ENCODE results near the gene ANKRD16. TPM values are rescaled to one million over a fixed set of nuclear protein-coding genes. Genes with fewer than 3 reads are reported as not detected.

The ANKRD16 gene
- total RNA-seq, 6 donors from 2014 or later = 4.3 to 27.2 (median 7.5) TPM

DNA sequence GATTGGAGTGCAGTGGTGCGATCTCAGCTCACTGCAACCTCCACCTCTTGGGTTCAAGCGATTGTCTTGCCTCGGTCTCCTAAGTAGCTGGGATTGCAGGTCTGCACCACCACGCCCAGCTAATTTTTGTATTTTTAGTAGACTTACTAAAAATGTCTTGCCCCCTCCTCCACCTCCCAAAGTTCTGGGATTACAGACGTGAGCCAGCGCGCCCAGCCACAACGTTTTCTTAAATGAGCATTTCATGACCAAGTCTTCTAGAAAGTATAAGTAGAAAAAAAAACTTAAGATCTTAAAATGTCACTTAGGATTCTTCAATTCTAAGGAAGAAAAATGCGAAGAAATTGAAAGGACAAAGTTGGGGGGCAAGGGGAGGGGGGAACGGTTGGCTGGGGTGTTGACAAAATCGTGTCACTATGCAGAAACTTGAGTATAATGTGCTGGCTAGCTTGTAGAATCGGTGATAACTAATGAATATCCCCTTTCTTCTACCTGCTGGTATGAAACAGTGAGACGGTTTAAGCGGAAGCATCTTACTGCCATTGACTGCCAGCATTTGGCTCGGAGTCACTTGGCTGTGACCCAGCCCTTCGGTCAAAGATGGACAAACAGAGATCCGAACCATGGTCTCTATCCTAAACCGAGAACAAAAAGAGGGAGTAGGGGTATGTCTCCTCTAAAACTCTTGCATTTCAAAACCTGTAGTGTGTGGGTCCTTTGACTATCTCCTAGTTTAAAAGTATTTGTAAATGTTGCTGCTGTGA is 13.0 kb upstream of the ANKRD16 start:
- WGBS, 2 donors = 91 to 92% methylated on average over 18 of the region's 18 CpGs
- TF ChIP-seq EP300 (IDR thresholded peaks at IDR 0.05) = no peak
- H3K4me3 ChIP-seq = no peak overlapping the region
- no peak overlapping the region for H3K27ac ChIP-seq
- ATAC-seq (ENCODE audit: low FRiP score in 2 of 2) = no peak
- peaks cover 0 to 11% (median 9%) of the 10 kb centered on the region in 4 donors for H3K36me3 ChIP-seq
- peaks cover 0 to 7% (median 2%) of the 10 kb centered on the region in 4 donors for H3K4me1 ChIP-seq
- DNase-seq = no peak
- H3K9me3 ChIP-seq = peaks cover 0 to 4% (median 2%) of the 10 kb centered on the region in 4 donors
- H3K27me3 ChIP-seq = no peaks in the 10 kb centered on the region

DNA sequence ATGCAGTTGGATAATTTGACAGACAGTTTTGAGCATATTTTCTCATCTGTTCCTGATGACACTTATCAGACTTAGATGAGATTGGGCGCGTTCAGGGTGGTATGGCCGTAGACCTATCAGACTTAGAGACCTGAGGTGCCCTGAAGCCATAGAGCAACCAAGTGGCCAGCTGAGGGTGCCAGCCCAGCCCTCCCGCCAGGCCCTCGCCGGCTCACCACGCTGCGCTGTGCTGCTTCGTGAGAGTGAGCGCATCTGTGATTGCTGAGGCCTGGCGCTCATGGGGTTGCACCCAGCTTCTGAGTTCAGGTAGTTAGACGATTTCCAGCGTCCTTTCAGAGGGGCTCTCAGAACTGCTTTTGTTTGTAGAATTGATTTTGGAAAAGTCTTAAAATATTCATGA is 10.6 kb upstream of the ANKRD16 start:
- H3K4me1 ChIP-seq = no peaks in the 10 kb centered on the region
- ATAC-seq (ENCODE audit: low FRiP score in 2 of 2) = no peak
- H3K27ac ChIP-seq = no peak overlapping the region
- WGBS, 2 donors = 93 to 96% methylated on average over 13 of the region's 13 CpGs
- no peak overlapping the region for H3K4me3 ChIP-seq
- no peak for TF ChIP-seq POLR2A (IDR thresholded peaks at IDR 0.05)
- no peak for TF ChIP-seq EP300 (IDR thresholded peaks at IDR 0.05)
- no peak for TF ChIP-seq POLR2AphosphoS5 (IDR thresholded peaks at IDR 0.05)
- TF ChIP-seq, protein P1, sequence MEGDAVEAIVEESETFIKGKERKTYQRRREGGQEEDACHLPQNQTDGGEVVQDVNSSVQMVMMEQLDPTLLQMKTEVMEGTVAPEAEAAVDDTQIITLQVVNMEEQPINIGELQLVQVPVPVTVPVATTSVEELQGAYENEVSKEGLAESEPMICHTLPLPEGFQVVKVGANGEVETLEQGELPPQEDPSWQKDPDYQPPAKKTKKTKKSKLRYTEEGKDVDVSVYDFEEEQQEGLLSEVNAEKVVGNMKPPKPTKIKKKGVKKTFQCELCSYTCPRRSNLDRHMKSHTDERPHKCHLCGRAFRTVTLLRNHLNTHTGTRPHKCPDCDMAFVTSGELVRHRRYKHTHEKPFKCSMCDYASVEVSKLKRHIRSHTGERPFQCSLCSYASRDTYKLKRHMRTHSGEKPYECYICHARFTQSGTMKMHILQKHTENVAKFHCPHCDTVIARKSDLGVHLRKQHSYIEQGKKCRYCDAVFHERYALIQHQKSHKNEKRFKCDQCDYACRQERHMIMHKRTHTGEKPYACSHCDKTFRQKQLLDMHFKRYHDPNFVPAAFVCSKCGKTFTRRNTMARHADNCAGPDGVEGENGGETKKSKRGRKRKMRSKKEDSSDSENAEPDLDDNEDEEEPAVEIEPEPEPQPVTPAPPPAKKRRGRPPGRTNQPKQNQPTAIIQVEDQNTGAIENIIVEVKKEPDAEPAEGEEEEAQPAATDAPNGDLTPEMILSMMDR (IDR thresholded peaks at IDR 0.05) = no peak
- DNase-seq = peak in 1 of 2 donors; percentile 61
- no peaks in the 10 kb centered on the region for H3K27me3 ChIP-seq
- peaks cover 0 to 4% (median 2%) of the 10 kb centered on the region in 4 donors for H3K9me3 ChIP-seq
- peaks cover 0 to 19% (median 8%) of the 10 kb centered on the region in 4 donors for H3K36me3 ChIP-seq

DNA sequence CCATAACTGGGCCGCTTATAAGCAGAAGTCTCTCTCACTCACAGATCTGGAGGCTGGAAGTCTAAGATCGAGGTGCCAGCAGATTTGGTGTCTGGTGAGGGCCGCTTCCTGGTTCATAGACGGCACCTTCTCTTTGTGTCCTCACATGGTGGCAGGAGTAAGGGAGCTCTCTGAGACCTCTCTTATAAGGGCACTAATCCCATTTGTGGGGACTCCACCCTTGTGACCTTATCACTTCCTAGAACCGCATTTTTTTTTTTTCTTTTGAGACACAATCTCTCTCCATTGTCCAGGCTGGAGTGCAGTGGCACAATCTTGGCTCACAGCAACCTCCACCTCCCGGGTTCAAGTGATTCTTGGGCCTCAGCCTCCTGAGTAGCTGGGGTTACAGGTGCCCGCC is 8.5 kb upstream of the ANKRD16 start:
- TF ChIP-seq POLR2AphosphoS5 (IDR thresholded peaks at IDR 0.05) (no peak), POLR2A (IDR thresholded peaks at IDR 0.05) (no peak), EP300 (IDR thresholded peaks at IDR 0.05) (no peak)
- TF ChIP-seq, protein P1 (IDR thresholded peaks at IDR 0.05) = no peak
- Histone ChIP-seq H3K4me1 (peaks cover 3 to 15% (median 8%) of the 10 kb centered on the region in 4 donors), H3K27ac (no peak overlapping the region), H3K27me3 (no peaks in the 10 kb centered on the region), H3K4me3 (no peak overlapping the region), H3K36me3 (peaks cover 0 to 34% (median 10%) of the 10 kb centered on the region in 4 donors), H3K9me3 (peaks cover 0 to 4% (median 2%) of the 10 kb centered on the region in 4 donors)
- WGBS, 2 donors = 97% methylated on average over 7 of the region's 7 CpGs
- DNase-seq = no peak
- no peak for ATAC-seq (ENCODE audit: low FRiP score in 2 of 2)

DNA sequence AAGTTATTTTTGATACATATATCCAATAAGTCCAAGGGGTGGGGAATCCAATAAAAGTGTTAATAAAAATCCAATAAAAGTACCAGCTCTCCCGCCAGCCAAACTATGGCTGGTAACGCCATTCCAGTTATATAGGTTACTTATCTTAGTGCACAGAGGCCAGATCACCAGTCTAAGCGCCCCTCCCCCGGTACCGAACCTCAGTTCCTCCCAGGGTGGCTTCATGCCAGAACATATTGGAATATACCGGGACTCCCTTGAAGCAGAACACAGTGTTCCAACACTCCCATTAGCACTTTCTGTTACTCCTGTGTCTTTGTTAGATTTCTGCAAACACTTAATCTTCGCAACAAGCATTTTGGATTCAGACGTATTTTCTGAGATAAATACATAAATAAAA is 7.8 kb upstream of the ANKRD16 start:
- DNase-seq = no peak
- H3K9me3 ChIP-seq = peaks cover 0 to 4% (median 2%) of the 10 kb centered on the region in 4 donors
- WGBS, 2 donors = 91 to 94% methylated on average over 8 of the region's 8 CpGs
- TF ChIP-seq POLR2AphosphoS5 (IDR thresholded peaks at IDR 0.05) (no peak), EP300 (IDR thresholded peaks at IDR 0.05) (no peak), POLR2A (IDR thresholded peaks at IDR 0.05) (no peak)
- TF ChIP-seq, protein P1 (IDR thresholded peaks at IDR 0.05) = no peak
- peaks cover 0 to 34% (median 10%) of the 10 kb centered on the region in 4 donors for H3K36me3 ChIP-seq
- no peak for ATAC-seq (ENCODE audit: low FRiP score in 2 of 2)
- peaks cover 3 to 21% (median 11%) of the 10 kb centered on the region in 4 donors for H3K4me1 ChIP-seq
- no peaks in the 10 kb centered on the region for H3K27me3 ChIP-seq
- no peak overlapping the region for H3K27ac ChIP-seq
- no peak overlapping the region for H3K4me3 ChIP-seq

DNA sequence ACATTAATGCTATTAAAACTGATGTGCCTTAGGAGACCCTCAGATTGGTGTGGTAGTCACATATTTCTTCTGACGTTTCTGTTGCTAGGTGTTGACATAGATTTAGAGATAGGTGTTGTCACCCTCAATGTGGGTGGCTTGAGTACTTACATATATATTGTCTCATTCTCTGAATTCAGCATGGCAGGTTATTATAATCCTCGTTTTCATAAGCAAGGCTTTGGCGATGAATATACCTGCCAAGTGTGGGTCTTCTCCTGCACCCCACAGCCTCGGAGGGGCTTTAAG is 7.3 kb upstream of the ANKRD16 start:
- TF ChIP-seq, protein P1 (IDR thresholded peaks at IDR 0.05) = no peak
- TF ChIP-seq POLR2A (IDR thresholded peaks at IDR 0.05) = no peak
- no peak for TF ChIP-seq EP300 (IDR thresholded peaks at IDR 0.05)
- no peak for TF ChIP-seq POLR2AphosphoS5 (IDR thresholded peaks at IDR 0.05)
- H3K4me3 ChIP-seq = no peak overlapping the region
- no peaks in the 10 kb centered on the region for H3K27me3 ChIP-seq
- no peak for ATAC-seq (ENCODE audit: low FRiP score in 2 of 2)
- DNase-seq = no peak
- no peak overlapping the region for H3K27ac ChIP-seq
- H3K9me3 ChIP-seq = peaks cover 0 to 4% (median 2%) of the 10 kb centered on the region in 4 donors
- 83 to 84% methylated on average over 4 of the region's 4 CpGs for WGBS, 2 donors
- H3K36me3 ChIP-seq = peaks cover 0 to 34% (median 10%) of the 10 kb centered on the region in 4 donors
- peaks cover 3 to 25% (median 14%) of the 10 kb centered on the region in 4 donors for H3K4me1 ChIP-seq

All from upper lobe of left lung (tissue), 6 donors.